NCI-H2196 (cell line): Measurements from ENCODE around the gene CDK7.
"Not testable (repeated sequence)": the region's sequence is repeated elsewhere in the genome, so short reads cannot be mapped to it uniquely, and the experiment has no call there.

Source experiments
- DNase-seq: peaks from one replicate; lab custom pipeline; 2025; ENCODE audit not compliant: unreplicated experiment; lab: John Stamatoyannopoulos, UW

CDK7 gene

GRCh38 chr5:69234457-69235268 lies at the start of gene CDK7:
TSS of gene CDK7 (plus strand) at chr5:69234886. CDS start at chr5:69234976, 90 bp downstream.
- peak; percentile 85 for DNase-seq

DNA sequence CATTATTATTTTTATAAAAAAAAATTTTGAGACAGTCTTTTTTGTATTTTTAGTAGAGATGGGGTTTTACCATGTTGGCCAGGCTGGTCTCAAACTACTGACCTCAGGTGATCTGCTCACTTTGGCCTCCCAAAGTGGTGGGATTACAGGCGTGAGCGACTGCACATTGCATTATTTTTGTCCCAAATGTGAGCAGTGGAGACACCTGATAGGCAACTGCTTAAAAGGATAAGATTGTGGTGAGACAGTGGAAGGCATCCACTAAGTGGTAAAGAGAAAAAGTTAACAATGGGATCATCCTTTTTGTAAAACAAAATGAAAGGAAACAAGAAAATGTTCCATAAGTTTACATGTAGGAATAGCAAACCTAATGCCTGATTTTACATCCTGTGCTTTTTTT lies 47.3 kb upstream of the CDK7 start:
- DNase-seq: no peak

- DNase-seq: no peak
Observed at GRCh38 chr5:69188811-69189161, 45.9 kb upstream of the CDK7 start.

DNA sequence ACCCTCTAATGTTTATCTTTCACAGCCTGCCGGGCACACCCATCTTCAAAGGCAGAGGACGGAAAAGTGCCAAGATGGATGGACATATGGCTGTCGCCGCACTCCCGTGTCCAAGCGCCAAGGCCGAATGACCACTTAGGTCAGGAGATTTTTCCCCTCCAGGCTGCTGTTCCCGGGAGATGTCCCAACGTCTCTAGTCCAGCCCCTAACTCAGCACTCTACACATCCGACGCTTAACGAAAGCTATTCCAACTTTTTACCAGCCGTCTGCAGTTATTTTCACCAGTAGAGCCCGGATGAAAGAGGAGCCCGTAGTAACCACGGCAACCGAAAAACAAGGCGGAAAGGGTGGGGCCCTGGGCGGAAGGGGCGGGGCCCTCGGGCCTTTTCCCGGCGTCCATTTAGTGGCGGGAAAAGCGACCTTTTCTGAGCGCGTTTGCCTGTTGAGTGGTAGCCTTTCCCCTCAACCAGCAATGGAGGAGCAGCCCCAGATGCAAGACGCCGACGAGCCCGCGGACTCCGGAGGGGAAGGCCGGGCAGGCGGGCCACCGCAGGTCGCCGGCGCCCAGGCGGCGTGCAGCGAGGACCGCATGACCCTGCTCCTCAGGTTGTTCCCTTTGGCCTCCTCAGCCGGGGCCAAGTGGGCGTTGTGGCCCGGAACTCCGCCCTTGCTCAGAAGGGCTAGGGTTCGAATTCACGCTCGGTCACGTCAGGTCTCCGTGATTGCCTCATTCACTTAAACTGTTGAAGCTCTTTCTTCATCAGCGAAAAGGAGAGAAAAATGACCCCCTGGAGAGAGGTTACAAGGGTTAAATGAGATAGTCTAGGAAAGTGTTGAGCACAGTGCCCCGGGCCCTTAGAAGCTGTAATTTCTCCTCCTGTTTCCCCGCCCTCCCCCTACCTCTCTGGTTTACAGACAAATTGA lies 45.3 kb upstream of the CDK7 start, which contains the start of gene CENPH:
TSS of gene CENPH (plus strand) at position 422 of the 925 bp plus-strand sequence. CDS start at position 474, 52 bp downstream.
- DNase-seq: peak; percentile 80

DNA sequence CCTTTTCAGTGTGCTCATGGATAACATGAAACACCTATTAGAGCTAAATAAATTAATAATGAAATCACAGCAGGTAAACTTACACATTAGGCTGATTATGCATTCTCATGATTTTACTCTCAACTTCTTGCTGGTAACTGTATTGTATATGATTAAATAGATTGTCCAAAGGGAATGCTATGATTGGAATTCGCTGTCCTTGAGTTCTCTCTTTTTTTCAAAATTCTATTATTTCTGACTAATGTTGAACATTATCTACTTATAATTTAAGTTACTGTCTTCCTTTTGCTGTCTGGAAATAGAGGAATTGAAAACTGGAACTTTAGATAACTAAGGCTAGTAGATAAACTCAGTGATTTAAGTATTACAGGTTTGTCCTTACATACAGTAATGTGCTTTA lies 32.2 kb upstream of the CDK7 start:
- no peak for DNase-seq

DNA sequence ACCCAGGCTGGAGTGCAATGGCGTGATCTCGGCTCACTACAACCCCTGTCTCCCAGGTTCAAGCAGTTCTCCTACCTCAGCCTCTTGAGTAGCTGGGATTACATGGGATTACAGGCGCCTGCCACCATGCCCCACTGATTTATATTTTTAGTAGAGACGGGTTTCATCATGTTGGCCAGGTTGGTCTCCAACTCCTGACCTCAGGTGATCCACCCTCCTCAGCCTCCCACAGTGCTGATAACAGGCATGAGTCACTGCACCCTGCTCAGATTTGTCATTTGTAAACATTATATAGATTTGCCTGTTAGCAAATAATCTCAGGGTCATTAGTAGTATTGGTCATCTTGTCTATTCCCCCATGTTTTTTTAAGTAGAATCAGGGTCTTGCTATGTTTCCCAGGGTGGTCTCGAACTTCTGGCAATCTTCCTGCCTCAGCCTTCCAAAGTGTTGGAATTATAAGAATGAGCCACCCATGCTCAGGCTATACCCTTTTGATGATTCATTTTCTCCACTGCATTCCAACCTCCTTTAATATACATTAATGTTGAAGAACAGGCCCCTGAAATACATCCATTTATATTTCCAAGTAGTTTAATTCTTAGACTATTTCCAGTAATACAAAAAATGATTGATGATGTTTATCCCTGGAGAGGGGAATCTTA lies 28.0 kb upstream of the CDK7 start:
- DNase-seq: no peak

GRCh38 chr5:69209602-69210001 lies 25.1 kb upstream of the CDK7 start:
- DNase-seq: no peak

DNA sequence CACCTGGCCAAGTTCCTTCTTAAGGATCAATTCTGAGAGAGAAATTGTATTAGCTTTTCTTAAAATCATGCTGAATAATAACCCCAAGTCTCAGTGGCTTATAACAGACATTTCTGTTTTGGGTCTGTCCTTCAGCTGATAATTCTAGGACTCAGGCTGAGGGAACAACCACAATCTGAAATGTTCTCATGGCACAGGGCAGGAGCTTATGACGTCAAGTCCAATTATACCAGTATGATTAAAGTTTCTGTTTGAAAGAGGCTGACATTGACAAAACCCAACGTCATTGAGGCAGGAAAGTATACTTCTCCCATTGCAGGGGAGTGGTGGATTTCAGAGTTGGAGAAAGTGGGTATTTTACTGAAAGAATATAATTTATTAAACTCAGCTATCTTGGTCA lies 23.5 kb upstream of the CDK7 start:
- DNase-seq: no peak

- DNase-seq: no peak
Observed at GRCh38 chr5:69212022-69212421, 22.7 kb upstream of the CDK7 start.

GRCh38 chr5:69213513-69214215 lies 21.0 kb upstream of the CDK7 start:
- DNase-seq: no peak

DNA sequence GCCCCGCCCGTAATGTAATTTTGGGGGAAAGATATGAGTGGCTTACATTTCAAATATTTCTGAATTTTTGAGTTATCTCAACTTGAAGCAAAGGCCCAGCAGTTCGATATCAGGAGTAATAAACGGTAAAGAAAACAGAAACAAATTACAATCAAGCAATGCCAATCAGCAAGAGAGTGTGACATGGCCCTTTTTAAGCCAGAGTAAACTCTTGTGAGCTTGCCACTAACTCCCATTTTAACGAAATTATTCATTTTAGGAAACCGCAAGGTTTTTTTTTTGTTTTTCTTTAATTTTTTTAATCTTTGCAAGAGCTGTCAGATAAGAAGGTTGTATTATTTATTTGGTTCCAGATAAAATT lies 17.6 kb upstream of the CDK7 start:
- no peak for DNase-seq

- peak; percentile 77 for DNase-seq
Observed at GRCh38 chr5:69217548-69218526, 16.8 kb upstream of the CDK7 start.

- no peak for DNase-seq
Observed at GRCh38 chr5:69219939-69220338, 14.7 kb upstream of the CDK7 start.

- not testable (repeated sequence) for DNase-seq
Observed at GRCh38 chr5:69220371-69220770, 14.3 kb upstream of the CDK7 start.

GRCh38 chr5:69220833-69221232 lies 13.9 kb upstream of the CDK7 start:
- not testable (repeated sequence) for DNase-seq

DNA sequence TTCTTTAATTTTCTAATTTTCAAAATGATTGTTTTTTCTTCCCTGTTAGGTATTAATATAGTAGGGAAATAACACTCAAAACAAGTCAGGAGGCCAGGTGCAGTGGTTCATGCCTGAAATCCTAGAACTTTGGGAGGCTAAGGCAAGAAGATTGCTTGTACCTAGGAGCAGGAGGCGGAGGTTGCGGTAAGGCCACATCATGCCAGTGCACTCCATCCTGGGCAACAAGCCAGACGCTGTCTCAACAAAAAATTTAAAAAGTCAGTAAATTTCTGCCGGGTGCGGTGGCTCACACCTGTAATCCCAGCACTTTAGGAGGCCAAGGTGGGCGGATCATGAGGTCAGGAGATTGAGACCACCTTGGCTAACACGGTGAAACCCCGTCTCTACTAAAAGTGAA lies 10.2 kb upstream of the CDK7 start:
- no peak for DNase-seq

DNA sequence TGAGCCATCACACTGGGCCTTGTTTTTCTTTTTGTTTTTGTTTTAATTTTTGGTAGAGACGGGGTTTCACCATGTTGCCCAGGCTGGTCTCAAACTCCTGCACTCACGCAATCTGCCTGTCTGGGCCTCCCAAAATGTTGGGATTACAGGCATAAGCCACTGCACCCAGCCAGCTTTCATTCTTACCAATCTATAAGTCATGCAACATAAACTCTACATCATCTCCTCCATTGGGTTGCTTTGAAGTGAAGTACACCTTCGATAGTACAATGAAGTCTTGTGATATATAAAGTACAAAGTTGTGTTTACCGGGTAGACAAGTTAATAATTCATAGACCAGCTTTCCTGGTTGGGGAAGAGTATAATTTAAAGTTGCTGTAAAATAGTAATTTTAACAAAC lies 8.8 kb upstream of the CDK7 start:
- no peak for DNase-seq

DNA sequence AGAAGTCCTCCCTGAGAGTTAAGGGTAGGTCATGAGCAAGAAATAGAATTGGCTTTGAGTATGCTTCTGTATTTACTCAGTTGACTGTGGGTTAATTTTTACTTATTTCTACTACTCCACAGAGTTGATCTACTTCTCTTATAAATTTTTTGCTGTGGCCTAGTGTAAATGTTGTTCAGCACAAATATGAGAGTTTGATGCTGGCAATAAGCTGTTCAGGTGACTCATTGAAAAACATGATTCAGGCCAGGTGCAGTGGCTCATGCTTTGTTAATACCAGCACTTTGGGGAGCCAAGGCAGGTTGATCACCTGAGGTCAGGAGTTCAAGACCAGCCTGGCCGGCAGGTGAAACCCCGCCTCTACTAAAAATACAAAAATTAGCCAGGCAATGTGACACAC lies 4.5 kb upstream of the CDK7 start:
- no peak for DNase-seq

DNA sequence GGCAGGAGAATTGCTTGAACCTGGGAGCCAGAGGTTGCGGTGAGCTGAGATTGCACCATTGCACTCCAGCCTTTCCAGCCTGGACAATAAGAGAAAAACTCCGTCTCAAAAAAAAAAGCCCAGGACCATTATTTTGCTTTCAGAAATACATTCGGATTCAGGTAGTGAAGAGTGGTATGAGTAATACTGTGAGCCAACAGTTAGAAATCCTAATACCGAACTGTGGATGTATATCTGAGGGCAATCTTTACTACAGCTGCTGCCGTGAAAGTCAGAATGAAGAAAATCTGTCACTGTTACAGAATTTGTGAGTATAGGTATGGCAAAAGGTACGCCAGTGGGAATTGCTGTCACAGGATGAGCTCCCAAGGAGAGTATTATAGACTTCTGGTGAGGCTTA lies 3.4 kb upstream of the CDK7 start:
- DNase-seq: no peak

DNA sequence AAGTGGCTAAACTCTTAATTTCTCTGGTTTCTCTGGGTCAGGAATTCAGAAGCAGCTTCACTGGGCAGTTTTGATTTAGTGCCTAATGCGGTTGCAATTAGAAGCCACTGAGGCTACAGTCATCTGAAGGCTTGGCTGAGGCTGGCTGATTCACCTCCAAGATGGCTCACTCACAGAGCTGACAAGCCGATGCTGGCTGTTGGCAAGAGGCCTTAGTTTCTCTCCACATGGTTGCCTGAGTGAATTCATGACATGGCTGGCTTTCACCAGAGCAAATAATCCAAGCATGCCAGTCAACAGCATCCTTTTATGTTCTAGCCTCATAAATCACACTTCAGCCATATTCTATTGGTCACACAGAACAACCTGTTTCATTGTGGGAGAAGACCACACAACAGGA lies 2.8 kb upstream of the CDK7 start:
- DNase-seq: no peak
